ENCODE data around the gene CCDC88B. TPM values are rescaled to one million over a fixed set of nuclear protein-coding genes. Genes with fewer than 3 reads are reported as not detected.

The CCDC88B gene
- total RNA-seq = 1.2 and 2.4 TPM in 2 replicates

GRCh38 chr11:64339754-64340408, at the start of gene CCDC88B:
TSS of gene CCDC88B (plus strand) at chr11:64340204. CDS start at chr11:64340267, 63 bp downstream.

GRCh38 chr11:64291262-64291751, 48.7 kb upstream of the CCDC88B start, which contains the start of gene KCNK4:
TSS of gene KCNK4 (plus strand) at chr11:64291302. CDS start at chr11:64293019, 1,717 bp downstream.

GRCh38 chr11:64299847-64300648, 40.0 kb upstream of the CCDC88B start, which contains the start of gene CATSPERZ:
TSS of gene CATSPERZ (plus strand) at chr11:64300358. CDS start at chr11:64300411, 53 bp downstream.

GRCh38 chr11:64305075-64305690, 34.8 kb upstream of the CCDC88B start, which contains the start of gene ESRRA:
TSS of gene ESRRA (plus strand) at chr11:64305524. CDS start at chr11:64307180, 1,656 bp downstream.

GRCh38 chr11:64317325-64317960, 22.6 kb upstream of the CCDC88B start, which contains the start of gene TRMT112:
TSS of gene TRMT112 (minus strand) at chr11:64317559. CDS start at chr11:64317526, 33 bp downstream.

GRCh38 chr11:64317961-64318765, 21.8 kb upstream of the CCDC88B start, which contains the start of gene PRDX5:
TSS of gene PRDX5 (plus strand) at chr11:64318121. CDS start at chr11:64318216, 95 bp downstream.

GRCh38 chr11:64358907-64359711, 19.1 kb downstream of the CCDC88B start, which contains the start of gene RPS6KA4:
TSS of gene RPS6KA4 (plus strand) at chr11:64359162. CDS start at chr11:64359236, 74 bp downstream.

Small RNAs within 50 kb of the gene (small RNA-seq; reads per million reads assigned to genes)
- 0.66 reads per million, percentile 40 among the genes with 10 or more reads in this experiment for gene MIR1237
- not detected for gene MIR7155
- not detected for gene RF00019

Other genes starting within 250 kb of the CCDC88B start
- 7.2 and 19.6 TPM in 2 replicates for gene MACROD1, start 174.1 kb upstream of the CCDC88B start, total RNA-seq
- 57.3 and 97.9 TPM in 2 replicates for gene STIP1, start 154.0 kb upstream of the CCDC88B start, total RNA-seq
- gene FERMT3, start 133.5 kb upstream of the CCDC88B start, total RNA-seq = 0.39 and 0.43 TPM in 2 replicates
- gene TRPT1, start 114.0 kb upstream of the CCDC88B start, total RNA-seq = 31.4 and 36.7 TPM in 2 replicates
- gene NUDT22, start 113.9 kb upstream of the CCDC88B start, total RNA-seq = 42.0 and 67.0 TPM in 2 replicates
- 10.0 and 34.9 TPM in 2 replicates for gene DNAJC4, start 109.7 kb upstream of the CCDC88B start, total RNA-seq
- 18.1 and 19.2 TPM in 2 replicates for gene VEGFB, start 105.6 kb upstream of the CCDC88B start, total RNA-seq
- gene FKBP2, start 99.1 kb upstream of the CCDC88B start, total RNA-seq = 25.8 and 70.3 TPM in 2 replicates
- 118 and 386 TPM in 2 replicates for gene PPP1R14B, start 93.3 kb upstream of the CCDC88B start, total RNA-seq
- 34.9 and 60.6 TPM in 2 replicates for gene PLCB3, start 88.7 kb upstream of the CCDC88B start, total RNA-seq
- gene BAD, start 55.5 kb upstream of the CCDC88B start, total RNA-seq = 68.3 and 93.5 TPM in 2 replicates
- 19.2 and 20.0 TPM in 2 replicates for gene GPR137, start 54.4 kb upstream of the CCDC88B start, total RNA-seq
- under 0.01 TPM in 1 of 2 replicates, not detected in the other for gene KCNK4, start 48.9 kb upstream of the CCDC88B start, total RNA-seq
- gene CATSPERZ, start 39.8 kb upstream of the CCDC88B start, total RNA-seq = not detected in 2 replicates
- gene ESRRA, start 34.7 kb upstream of the CCDC88B start, total RNA-seq = 23.9 and 42.8 TPM in 2 replicates
- gene TRMT112, start 22.6 kb upstream of the CCDC88B start, total RNA-seq = 190 and 216 TPM in 2 replicates
- gene PRDX5, start 22.1 kb upstream of the CCDC88B start, total RNA-seq = 191 and 275 TPM in 2 replicates
- gene RPS6KA4, start 19.0 kb downstream of the CCDC88B start, total RNA-seq = 56.9 and 152 TPM in 2 replicates
- gene SLC22A11, start 215.7 kb downstream of the CCDC88B start, total RNA-seq = not detected in 2 replicates

Measured in placental epithelial cell (primary cell).